ENCODE measurements around the gene TMEM129.
"Not testable (repeated sequence)": the region's sequence is repeated elsewhere in the genome, so short reads cannot be mapped to it uniquely, and the experiment has no call there.

TMEM129 gene

GRCh38 chr4:1720163-1720983, 750 bp downstream of the TMEM129 start:
- no peak for DNase-seq

GRCh38 chr4:1718095-1718850, 2.9 kb downstream of the TMEM129 start:
- no peak for DNase-seq

- DNase-seq = no peak
These were observed 3.7 kb downstream of the TMEM129 start for GRCh38 chr4:1717129-1718094.

DNA sequence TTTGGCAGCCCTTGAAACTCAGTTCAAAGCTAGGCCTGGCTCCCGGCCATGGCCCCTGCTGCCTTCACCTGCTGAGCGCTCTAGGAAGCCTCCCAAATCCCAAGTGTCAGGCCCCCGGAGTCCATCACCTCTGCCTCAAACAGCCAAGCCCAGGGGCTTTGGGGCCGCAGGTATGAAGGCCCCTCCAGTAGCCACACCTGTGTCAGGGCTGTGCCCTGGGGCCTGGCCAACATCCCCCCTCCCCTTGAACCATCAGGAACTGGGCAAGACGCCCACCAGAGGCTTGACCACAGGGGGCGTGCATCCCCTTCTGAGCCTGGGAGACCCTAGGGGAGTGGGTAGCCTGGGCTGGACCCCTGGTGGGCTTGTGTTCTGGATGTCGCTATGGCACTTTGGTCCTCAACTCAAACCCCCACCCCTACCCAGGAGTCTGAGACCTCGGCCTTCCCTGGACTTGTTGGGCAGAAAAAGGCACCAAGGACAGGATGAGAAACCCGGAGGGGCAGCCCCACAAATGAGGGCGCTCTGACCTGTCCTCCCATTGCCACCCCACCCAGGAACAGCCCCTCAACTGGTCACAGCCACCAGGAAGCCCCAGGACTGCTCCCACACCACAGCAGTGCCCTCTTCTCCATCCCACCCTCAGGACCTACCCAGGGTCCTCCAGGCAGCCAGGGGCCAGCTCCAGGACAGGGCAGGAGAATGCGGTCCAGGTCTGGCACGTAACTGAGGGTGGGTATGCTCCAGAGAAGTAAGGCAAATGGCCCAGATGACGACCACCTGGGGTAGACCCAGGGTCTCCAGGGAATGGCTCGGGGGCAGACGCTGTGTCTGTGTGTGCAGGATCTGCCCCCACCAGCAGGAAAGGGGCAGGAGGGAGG, 4.8 kb downstream of the TMEM129 start:
- no peak for DNase-seq

DNA sequence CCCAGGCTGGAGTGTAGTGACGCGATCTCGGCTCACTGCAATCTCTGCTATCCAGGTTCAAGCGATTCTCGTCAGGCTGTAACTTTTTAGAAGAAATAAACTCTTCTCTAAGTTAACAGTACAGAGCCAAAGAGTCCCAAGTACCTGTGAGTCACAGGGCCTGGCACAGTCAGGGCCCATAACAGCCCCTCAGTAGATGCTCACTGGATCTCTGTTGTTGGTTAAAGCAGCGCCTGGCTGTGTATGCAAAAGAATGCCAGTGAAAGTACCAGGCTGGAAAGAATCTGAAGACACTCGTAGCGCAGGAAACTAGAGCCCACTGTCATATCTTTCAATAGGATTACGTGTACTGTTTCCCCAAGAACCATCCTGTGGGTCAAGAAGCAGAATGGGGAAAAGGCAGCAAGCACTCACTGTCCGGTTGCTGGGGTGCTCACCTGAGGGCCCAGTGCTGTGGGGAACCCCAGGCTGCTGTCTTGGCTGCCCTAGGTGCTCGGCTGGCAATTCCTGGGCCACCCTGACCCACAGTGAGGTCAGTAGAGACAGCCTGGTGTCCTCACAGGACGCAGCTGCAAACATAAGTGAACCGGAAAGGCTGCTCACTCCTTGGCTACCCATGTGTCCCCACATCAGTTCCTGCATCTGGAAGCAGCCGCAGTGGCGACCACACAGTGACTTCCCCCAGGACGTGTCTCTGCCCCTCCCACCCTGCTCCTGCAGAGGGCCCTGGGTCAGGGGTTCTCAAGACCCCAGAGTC, 5.9 kb downstream of the TMEM129 start:
- no peak for DNase-seq

- DNase-seq = no peak
These were observed 6.7 kb downstream of the TMEM129 start for GRCh38 chr4:1714303-1715001.

DNA sequence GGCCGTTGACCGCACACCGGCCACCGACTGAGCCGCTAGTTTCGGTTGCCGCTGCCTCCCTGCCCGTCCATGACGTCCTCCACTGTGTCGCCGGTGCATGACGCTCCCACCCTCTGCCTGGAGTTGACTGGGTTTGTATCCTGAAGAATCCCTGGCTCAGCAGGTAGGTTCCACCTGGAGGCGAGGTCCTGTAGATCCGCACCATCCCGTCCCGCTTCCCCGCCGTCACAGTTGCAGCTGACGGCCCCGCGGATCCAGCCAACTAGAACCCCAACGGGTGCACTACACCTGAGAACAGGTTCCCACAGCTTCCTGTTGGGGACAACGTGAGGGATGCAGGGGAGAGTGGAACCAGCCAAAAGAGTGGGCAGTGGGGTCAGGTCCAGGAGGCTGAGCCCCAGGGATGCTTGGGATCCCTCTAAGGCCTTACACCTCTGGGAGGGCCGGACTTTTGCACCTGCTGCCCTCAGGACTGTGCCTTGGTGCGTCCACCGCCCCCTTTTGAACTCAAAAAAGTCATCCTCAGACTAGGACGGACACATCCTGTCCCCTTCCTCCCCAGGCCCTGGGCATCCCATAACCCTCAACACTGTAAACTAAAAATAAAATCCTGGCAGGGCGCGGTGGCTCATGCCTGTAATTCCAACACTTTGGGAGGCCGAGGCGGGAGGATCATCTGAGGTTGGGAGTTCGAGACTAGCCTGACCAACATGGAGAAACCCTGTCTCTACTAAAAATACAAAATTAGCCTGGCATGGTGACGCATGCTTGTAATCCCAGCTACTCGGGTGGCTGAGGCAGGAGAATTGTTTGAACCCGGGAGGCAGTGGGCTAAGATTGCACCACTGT, 7.9 kb downstream of the TMEM129 start:
- no peak for DNase-seq

- DNase-seq = peak; percentile 85
These were observed 8.7 kb downstream of the TMEM129 start, which contains the start of gene SLBP for GRCh38 chr4:1712216-1713002. Gene SLBP (minus strand): TSS chr4:1712319. CDS start chr4:1712188, 131 bp downstream.

- no peak for DNase-seq
These were observed 9.4 kb downstream of the TMEM129 start for GRCh38 chr4:1711571-1712215.

GRCh38 chr4:1711055-1711570, 10.0 kb downstream of the TMEM129 start:
- DNase-seq = no peak

DNA sequence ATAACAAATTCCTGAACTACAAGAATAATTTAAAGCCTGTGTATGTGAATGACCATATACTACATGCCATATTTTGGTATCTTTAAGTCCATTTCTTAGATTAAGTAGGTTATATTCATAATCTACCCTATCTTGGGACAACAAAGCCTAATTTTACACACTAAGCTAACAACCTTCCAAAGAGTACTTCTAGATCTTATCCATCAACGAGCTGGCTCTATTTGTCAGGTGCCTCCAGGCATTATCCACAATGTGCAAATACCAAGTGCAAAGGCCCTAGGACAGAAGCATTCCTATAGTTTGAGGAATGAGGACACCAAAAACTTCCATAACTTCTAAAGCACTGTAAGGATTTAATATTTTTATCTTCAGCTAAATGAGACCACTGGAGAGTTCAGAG, 12.5 kb downstream of the TMEM129 start:
- DNase-seq = no peak

DNA sequence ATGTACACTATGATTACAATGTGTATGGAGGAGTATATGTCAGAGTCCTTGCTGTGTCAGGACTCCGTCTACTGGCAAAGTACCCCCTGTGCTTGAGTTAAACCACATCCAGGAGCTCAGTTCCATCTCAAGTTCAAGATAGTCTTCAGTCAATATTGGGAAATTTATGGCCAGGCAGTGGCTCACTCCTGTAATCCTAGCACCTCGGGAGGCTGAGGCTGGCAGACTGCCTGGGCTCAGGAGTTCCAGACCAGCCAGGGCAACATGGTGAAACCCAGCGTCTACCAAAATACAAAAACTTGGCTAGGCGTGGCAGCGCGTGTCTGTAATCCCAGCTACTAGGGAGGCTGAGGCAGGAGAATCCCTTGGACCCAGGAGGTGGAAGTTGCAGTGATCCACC, 14.8 kb downstream of the TMEM129 start:
- DNase-seq = no peak

DNA sequence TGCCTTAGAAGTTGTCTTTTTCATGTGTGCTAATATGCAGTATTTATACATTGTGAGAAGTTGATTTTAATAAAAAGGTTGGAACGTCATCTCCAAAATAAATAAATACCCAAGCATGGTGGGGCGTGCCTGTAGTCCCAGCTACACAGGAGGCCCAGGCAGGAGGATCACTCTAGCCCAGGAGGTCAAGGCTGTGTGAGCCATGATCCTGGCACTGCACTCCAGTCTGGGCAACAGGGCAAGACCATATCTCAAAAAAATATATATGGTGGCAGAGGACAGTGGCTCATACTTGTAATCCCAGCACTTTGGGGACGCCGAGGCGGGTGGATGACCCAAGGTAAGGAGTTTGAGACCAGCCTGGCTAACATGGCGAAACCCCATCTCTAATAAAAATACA, 15.4 kb downstream of the TMEM129 start:
- no peak for DNase-seq

- no peak for DNase-seq
These were observed 17.3 kb downstream of the TMEM129 start for GRCh38 chr4:1703867-1704266.

DNA sequence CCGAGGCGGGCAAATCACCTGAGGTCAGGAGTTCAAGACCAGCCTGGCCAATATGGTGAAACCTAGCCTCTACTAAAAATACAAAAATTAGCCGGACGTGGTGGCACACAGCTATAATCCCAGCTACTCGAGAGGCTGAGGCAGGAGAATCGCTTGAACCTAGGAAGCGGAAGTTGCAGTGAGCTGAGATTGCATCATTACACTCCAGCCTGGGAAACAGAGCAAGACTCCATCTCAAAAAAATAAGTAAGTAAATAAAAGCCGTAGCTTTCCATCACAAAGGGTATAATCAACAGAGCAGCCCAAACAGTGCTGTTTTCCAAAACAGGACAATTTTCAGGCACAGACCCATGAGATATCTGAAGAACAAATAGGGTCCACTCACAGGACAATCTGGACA, 19.5 kb downstream of the TMEM129 start:
- not testable (repeated sequence) for DNase-seq

- no peak for DNase-seq
These were observed 25.2 kb downstream of the TMEM129 start for GRCh38 chr4:1695913-1696312.

DNA sequence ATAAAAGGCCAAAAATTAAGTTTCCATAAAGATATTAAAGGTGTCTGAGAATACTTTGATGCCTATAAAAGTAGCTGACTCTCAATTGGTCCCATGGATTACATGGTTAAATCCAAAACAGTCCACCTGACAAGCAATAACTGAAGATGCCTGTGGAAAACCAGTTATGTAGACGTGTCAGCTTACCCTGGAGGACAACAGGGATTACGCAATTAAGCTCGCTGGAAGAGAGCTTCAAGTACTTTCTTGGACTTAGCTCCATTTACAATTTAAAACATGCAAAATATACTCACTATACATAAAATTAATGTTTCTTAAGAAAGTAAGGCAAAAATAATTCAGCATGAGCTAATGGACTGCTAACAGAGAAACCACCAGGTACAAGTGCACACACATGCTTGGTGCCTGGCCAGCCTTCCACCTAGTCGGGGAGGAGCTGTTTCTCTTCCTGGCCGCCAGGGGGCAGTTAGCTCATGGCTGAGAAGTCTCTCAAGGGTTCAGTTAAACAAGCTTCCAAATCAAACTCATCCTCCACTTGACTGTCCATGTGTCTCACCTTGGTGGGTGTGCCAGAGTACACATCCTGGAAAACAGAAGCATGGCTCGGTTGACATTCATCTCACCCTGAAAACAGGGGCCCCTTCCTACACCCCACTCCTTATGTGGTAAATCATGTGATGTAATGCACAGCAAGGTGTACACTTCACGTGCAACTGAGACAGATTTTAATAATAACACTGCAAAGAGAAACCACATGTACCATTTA, 27.8 kb downstream of the TMEM129 start:
- no peak for DNase-seq

All from SIG-M5 (cell line).